GM19468 (cell line): Measurements from ENCODE around the gene RAB1A.
"Not testable (repeated sequence)": the region's sequence is repeated elsewhere in the genome, so short reads cannot be mapped to it uniquely, and the experiment has no call there.

Source experiments
- ATAC-seq: cut with Tn5 transposase; IDR thresholded peaks from one replicate; pipeline ENCODE4 v1.9.1; 2021; ENCODE audit warnings: mild to moderate bottlenecking, moderate library complexity, moderate number of reproducible peaks; ENCODE audit not compliant: unreplicated experiment; ENCODE audit errors: extremely low read depth

Gene RAB1A

DNA sequence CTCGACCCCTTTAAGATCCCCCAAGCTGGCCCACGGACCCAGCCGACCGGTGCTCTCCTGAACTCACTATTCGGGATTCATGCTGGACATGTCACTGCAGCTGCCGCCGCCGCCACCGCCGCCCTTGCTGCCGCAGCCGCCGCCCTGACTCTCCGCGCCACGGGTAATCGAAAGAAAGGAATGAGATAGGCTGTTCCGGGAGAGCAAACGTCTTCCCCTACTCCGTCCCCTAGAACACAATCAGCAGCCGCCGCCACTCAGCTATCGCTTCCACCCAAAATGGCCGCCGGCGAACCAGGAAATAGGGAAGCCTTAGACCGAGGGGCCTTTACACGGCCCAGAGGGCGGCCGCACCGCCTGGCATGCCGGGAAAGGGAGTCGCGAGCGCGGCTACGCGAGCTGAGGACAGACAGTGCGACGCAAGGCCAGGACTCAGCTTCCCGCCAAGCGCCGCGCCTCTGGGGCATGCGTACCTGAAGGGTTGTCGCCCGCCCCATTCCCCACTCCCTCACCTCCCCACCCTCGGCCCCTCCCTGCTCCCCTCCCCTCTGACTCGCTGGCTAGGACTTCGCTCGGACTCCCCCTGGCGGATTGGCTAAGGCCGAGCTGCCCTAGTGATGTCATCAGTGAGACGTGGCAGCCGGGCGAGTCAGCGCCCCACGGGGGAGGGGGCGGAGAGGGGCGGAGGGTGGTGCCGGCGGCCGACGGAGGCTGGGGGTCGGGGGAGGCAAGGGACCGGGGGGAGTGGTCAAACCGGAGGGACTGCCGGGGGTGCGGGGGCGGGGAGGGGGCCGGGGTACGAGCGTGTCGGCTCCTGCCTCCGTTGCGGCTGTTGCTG lies at the start of gene RAB1A:
TSS of gene RAB1A (minus strand) at position 281 of the 838 bp plus-strand sequence. CDS start at position 90, 191 bp downstream.
- peak; percentile 94 for ATAC-seq

- ATAC-seq: no peak
Measured at GRCh38 chr2:65177751-65178442, 48.0 kb upstream of the RAB1A start.

DNA sequence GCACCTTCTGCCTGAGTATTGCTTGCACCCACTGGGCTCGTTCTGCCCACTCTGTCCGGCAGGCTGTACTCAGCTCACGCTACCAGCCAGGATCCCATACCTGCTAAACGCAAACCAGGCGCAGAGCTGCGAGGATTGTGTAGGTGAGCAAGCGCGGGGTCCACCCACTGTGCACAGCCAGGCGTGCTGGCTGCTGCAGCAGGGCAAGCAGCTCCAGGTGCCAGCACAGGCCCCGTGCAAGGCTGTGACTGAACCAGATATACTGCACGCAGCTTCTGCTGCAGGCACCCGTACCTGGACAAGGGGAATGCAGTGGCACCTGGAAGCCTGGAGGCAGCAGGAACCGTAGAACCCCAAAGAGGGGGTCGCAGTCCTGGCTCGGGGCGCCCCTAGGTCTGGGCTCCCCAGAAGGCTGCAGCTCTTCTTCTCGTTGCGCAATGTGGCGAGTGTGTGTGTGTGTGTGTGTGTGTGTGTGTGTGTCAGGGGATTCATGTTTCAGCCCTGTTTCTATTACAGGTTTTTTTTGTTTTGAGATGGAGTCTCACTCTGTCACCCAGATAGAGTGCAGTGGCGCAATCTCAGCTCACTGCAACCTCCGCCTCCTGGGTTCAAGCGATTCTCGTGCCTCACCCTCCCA lies 46.1 kb upstream of the RAB1A start:
- ATAC-seq: no peak

- not testable (repeated sequence) for ATAC-seq
Measured at GRCh38 chr2:65174031-65174430, 44.1 kb upstream of the RAB1A start.

- no peak for ATAC-seq
Measured at GRCh38 chr2:65172994-65173790, 43.3 kb upstream of the RAB1A start.

- not testable (repeated sequence) for ATAC-seq
Measured at GRCh38 chr2:65170611-65171477, 40.9 kb upstream of the RAB1A start.

DNA sequence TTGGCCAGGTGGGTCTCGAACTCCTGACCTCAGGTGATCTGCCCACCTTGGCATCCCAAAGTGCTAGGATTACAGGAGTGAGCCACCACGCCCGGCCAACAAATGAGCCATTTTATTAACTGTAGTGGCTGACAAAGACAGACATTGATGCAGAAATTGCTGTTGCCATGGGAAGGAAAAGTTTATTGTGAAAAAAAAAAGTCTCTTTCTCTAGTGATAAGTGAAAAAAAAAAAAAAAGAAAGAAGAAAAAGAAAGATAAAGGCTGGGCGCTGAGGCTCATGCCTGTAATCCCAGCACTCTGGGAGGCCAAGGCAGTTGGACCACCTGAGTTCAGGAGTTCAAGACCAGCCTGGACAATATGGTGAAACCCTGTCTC lies 39.8 kb upstream of the RAB1A start:
- ATAC-seq: no peak

- no peak for ATAC-seq
Measured at GRCh38 chr2:65165558-65165957, 35.7 kb upstream of the RAB1A start.

DNA sequence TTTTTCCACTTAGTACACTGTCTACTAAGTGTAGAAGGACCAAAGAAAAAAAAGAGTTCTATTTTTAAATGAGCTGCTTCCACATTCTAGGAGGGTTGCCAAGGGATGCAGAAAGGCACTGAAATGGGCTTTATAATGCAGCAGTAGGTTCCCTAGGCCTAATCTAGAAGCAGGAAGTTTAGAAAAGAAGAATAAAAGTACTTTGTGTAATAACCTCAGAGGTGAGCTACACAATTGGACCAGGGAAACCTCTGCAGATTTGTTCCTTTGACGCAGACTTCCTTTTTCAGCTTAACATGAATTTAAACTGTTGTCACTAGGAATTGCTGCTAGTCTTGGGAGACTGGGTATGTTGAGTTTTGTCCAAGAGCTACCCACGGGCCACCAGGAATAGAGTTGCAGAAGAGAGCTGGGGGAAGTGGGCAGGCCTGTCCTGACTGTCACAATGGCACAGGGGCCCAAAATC lies 34.6 kb upstream of the RAB1A start:
- ATAC-seq: no peak

- no peak for ATAC-seq
Measured at GRCh38 chr2:65161551-65162100, 31.7 kb upstream of the RAB1A start.

DNA sequence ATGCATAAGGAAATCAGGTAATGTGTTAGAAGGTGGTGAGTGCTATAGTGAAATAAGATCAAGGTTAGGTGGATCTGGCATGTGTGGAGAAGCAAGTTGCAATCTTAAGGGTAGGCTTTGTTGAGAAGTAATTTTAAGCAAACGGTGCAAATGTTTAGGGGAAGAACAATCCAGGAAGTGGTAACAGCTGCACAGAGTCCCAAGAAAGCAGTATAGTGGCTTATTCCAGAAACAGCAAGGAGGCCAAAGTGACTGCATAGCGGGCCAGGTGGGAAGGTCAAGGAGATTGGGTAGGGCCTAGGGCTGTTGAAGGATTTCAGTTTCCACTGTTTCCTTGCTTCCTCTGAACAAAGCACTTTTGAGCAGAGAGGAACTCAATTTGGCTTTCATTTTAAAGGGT lies 30.0 kb upstream of the RAB1A start:
- no peak for ATAC-seq

DNA sequence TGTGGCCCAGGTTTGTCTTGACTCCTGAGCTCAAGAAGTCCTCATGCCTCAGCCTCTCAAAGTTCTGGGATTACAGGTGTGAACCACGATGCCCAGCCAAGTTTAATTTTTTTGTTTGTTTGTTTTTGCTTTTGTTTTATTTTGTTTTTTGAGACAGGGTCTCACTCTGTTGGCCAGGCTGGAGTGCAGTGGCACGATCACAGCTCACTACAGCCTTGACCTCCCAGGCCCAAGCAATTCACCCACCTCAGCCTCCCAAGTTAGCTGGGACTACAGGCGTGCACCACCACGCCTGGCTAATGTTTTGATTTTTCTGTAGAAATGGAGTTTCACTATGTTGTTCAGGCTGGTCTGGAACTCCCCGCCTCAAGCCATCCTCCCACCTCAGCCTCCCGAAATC lies 29.4 kb upstream of the RAB1A start:
- ATAC-seq: no peak

- ATAC-seq: no peak
Measured at GRCh38 chr2:65158557-65158956, 28.7 kb upstream of the RAB1A start.

GRCh38 chr2:65157856-65158255 lies 27.9 kb upstream of the RAB1A start:
- ATAC-seq: not testable (repeated sequence)

- ATAC-seq: no peak
Measured at GRCh38 chr2:65156041-65156440, 26.1 kb upstream of the RAB1A start.

DNA sequence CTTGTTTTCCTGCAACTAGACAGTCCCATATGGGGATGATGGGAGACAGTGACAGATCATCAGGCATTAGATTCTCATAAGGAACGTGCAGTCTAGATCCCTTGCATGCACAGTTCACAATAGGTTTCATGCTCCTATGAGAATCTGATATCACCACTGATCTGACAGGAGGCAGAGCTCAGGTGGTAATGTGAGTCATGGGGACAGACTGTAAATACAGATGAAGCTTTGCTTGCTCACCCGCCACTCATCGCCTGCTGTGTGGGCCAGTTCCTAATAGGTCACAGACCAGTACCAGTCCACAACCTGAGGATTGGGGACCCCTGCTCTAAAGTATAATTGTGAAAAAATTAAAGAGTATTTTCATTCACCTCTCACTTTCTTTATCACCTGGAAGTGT lies 23.6 kb upstream of the RAB1A start:
- ATAC-seq: no peak

GRCh38 chr2:65146078-65146477 lies 16.2 kb upstream of the RAB1A start:
- no peak for ATAC-seq

- no peak for ATAC-seq
Measured at GRCh38 chr2:65144571-65144970, 14.7 kb upstream of the RAB1A start.

GRCh38 chr2:65142515-65142914 lies 12.6 kb upstream of the RAB1A start:
- ATAC-seq: no peak
